SK-N-SH treated with all-trans-retinoic acid at 6 μM for 48 hours (cell line): Measurements from ENCODE around the gene ANKRD12.

ENCODE experiments used
- ATAC-seq: fragments of 200-7000 bp; cut with Tn5 transposase; 3 replicates; pipeline ENCODE4 v1.9.1; 2020; ENCODE audit warnings: mild to moderate bottlenecking, moderate library complexity
- ARNTL ChIP-seq: fragments of 450-650 bp; formaldehyde crosslinking; IDR thresholded peaks from 2 replicates; pipeline ENCODE4 v1.5.0; 2020; ENCODE audit warnings: low read depth, mild to moderate bottlenecking, moderate library complexity, borderline replicate concordance
- BACH2 ChIP-seq: fragments of 250-450 bp; sonication (Bioruptor Pico); IDR thresholded peaks from 2 replicates; pipeline ENCODE4 v1.9.0; 2021; ENCODE audit warnings: mild to moderate bottlenecking, borderline replicate concordance
- CREB5 ChIP-seq: fragments of 250-450 bp; sonication (Bioruptor Pico); IDR thresholded peaks from 2 replicates; pipeline ENCODE4 v1.5.1; 2020; ENCODE audit warnings: low read depth, mild to moderate bottlenecking, moderate library complexity
- CSRNP3 ChIP-seq: fragments of 250-450 bp; sonication (Bioruptor Pico); IDR thresholded peaks from 2 replicates; pipeline ENCODE4 v1.5.1; 2021; ENCODE audit warnings: mild to moderate bottlenecking, moderate library complexity
- GLIS3 ChIP-seq: fragments of 250-450 bp; sonication (Bioruptor Pico); IDR thresholded peaks from 2 replicates; pipeline ENCODE4 v1.5.0; 2020; ENCODE audit warnings: mild to moderate bottlenecking, moderate library complexity
- ISL1 ChIP-seq: fragments of 250-450 bp; sonication (Bioruptor Pico); IDR thresholded peaks from 2 replicates; pipeline ENCODE4 v2.1.2; 2022; ENCODE audit warnings: mild to moderate bottlenecking, moderate library complexity
- OSR1 ChIP-seq: fragments of 250-450 bp; sonication (Bioruptor Pico); IDR thresholded peaks from 2 replicates; pipeline ENCODE4 v1.8.0; 2022; ENCODE audit warnings: moderate library complexity, mild to moderate bottlenecking, inconsistent platforms
- PATZ1 ChIP-seq: fragments of 250-450 bp; sonication (Bioruptor Pico); IDR thresholded peaks from 2 replicates; pipeline ENCODE4 v1.8.0; 2020; ENCODE audit warnings: mild to moderate bottlenecking, moderate library complexity, borderline replicate concordance
- POU6F1 ChIP-seq: fragments of 250-450 bp; sonication (Bioruptor Pico); IDR thresholded peaks from 2 replicates; pipeline ENCODE4 v1.8.0; 2021; ENCODE audit warnings: low read depth, mild to moderate bottlenecking, moderate library complexity, borderline replicate concordance
- PPARA ChIP-seq: fragments of 250-450 bp; sonication (Bioruptor Pico); IDR thresholded peaks from 2 replicates; pipeline ENCODE4 v1.5.0; 2020; ENCODE audit warnings: mild to moderate bottlenecking, borderline replicate concordance
- RARB ChIP-seq: fragments of 250-450 bp; sonication (Bioruptor Pico); IDR thresholded peaks from 2 replicates; pipeline ENCODE4 v1.8.0; 2021; ENCODE audit warnings: mild to moderate bottlenecking, moderate library complexity
- TCF4 ChIP-seq: fragments of 250-450 bp; sonication (Bioruptor Pico); IDR thresholded peaks from 2 replicates; pipeline ENCODE4 v1.8.0; 2021; ENCODE audit warnings: mild to moderate bottlenecking, moderate library complexity, borderline replicate concordance
- TOX ChIP-seq: fragments of 250-450 bp; sonication (Bioruptor Pico); IDR thresholded peaks from 2 replicates; pipeline ENCODE4 v1.8.0; 2021; ENCODE audit warnings: mild to moderate bottlenecking, moderate library complexity, borderline replicate concordance
- ZC3H10 ChIP-seq: fragments of 250-450 bp; sonication (Bioruptor Pico); IDR thresholded peaks from 2 replicates; pipeline ENCODE4 v1.5.1; 2021; ENCODE audit warnings: mild to moderate bottlenecking, moderate library complexity
- ZFP3 ChIP-seq: fragments of 250-450 bp; sonication (Bioruptor Pico); IDR thresholded peaks from 2 replicates; pipeline ENCODE4 v1.5.0; 2020; ENCODE audit warnings: mild to moderate bottlenecking, moderate library complexity
- ZNF565 ChIP-seq: fragments of 450-650 bp; formaldehyde crosslinking; conservative IDR thresholded peaks from 2 replicates; pipeline ENCODE4 v1.5.0; 2020; ENCODE audit warnings: low read depth, mild to moderate bottlenecking, moderate library complexity
- ZNF70 ChIP-seq: fragments of 450-650 bp; formaldehyde crosslinking; IDR thresholded peaks from 2 replicates; pipeline ENCODE4 v1.5.0; 2020; ENCODE audit warnings: mild to moderate bottlenecking, moderate library complexity
- ZNF8 ChIP-seq: fragments of 450-650 bp; formaldehyde crosslinking; IDR thresholded peaks from 2 replicates; pipeline ENCODE4 v1.5.0; 2020; ENCODE audit warnings: mild to moderate bottlenecking, moderate library complexity
- TF ChIP-seq, protein P1 (sequence below): fragments of 250-450 bp; sonication (Bioruptor Pico); IDR thresholded peaks from 2 replicates; pipeline ENCODE4 v1.5.0; 2020; ENCODE audit warnings: mild to moderate bottlenecking, moderate library complexity

ANKRD12 gene

DNA sequence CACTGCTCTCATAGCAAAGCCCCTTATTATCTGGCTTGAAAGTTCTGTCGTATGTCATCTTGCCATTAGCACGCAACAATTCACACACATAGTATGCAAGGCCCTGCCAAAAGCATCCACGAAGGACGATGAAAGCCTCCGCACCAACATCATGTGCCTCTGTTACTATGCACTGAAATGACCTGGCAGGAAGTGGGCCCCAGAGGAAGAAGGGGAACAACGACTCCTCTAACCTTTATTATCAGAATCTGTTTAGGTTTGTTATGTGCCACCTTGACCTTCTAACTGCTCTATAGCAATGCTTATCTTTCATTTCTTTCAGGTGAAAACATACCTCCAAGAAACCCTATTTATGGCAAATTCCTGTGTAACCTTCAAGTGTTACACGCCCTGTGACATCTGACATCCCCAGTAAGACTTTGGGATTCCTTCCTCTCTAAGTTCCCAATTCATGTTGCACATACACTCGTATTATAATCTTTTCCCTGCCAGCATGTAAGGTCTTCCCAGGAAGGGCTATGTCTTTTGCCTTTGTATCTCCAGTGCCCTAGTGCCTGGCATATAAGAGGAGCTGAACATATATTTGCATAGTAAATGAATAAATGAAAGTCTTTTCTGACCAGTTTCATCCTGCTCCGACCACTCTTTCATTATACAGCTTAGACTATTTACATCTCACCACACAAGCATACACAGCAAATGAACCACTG, 41.1 kb upstream of the ANKRD12 start (continued):
- TF ChIP-seq, protein P1, sequence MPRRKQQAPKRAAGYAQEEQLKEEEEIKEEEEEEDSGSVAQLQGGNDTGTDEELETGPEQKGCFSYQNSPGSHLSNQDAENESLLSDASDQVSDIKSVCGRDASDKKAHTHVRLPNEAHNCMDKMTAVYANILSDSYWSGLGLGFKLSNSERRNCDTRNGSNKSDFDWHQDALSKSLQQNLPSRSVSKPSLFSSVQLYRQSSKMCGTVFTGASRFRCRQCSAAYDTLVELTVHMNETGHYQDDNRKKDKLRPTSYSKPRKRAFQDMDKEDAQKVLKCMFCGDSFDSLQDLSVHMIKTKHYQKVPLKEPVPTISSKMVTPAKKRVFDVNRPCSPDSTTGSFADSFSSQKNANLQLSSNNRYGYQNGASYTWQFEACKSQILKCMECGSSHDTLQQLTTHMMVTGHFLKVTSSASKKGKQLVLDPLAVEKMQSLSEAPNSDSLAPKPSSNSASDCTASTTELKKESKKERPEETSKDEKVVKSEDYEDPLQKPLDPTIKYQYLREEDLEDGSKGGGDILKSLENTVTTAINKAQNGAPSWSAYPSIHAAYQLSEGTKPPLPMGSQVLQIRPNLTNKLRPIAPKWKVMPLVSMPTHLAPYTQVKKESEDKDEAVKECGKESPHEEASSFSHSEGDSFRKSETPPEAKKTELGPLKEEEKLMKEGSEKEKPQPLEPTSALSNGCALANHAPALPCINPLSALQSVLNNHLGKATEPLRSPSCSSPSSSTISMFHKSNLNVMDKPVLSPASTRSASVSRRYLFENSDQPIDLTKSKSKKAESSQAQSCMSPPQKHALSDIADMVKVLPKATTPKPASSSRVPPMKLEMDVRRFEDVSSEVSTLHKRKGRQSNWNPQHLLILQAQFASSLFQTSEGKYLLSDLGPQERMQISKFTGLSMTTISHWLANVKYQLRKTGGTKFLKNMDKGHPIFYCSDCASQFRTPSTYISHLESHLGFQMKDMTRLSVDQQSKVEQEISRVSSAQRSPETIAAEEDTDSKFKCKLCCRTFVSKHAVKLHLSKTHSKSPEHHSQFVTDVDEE (CRISPR knock-in tag): no peak
- TF ChIP-seq RARB (CRISPR knock-in tag) (no peak), ZFP3 (CRISPR knock-in tag) (no peak)
- TF ChIP-seq, all 23 proteins: peak for 0

- ATAC-seq: no peak
These were observed 40.6 kb upstream of the ANKRD12 start for GRCh38 chr18:9096007-9096371.

GRCh38 chr18:9096685-9097084, 39.9 kb upstream of the ANKRD12 start:
- TF ChIP-seq TOX (no peak), ISL1 (CRISPR knock-in tag) (no peak), CSRNP3 (CRISPR knock-in tag) (no peak), PPARA (no peak), ZNF8 (CRISPR knock-in tag) (no peak), ZNF70 (CRISPR knock-in tag) (no peak), POU6F1 (CRISPR knock-in tag) (no peak), TCF4 (CRISPR knock-in tag) (no peak)
- ATAC-seq: no peak

More at GRCh38 chr18:9096007-9096371, 40.6 kb upstream of the ANKRD12 start:
- TF ChIP-seq GLIS3: no peak
- TF ChIP-seq OSR1 (CRISPR knock-in tag): no peak
- TF ChIP-seq ZFP3 (CRISPR knock-in tag): no peak
- no peak for TF ChIP-seq CREB5 (CRISPR knock-in tag)
- no peak for TF ChIP-seq TCF4 (CRISPR knock-in tag)
- TF ChIP-seq ZC3H10 (CRISPR knock-in tag): no peak
- TF ChIP-seq RARB (CRISPR knock-in tag): no peak
- TF ChIP-seq ISL1 (CRISPR knock-in tag): no peak

DNA sequence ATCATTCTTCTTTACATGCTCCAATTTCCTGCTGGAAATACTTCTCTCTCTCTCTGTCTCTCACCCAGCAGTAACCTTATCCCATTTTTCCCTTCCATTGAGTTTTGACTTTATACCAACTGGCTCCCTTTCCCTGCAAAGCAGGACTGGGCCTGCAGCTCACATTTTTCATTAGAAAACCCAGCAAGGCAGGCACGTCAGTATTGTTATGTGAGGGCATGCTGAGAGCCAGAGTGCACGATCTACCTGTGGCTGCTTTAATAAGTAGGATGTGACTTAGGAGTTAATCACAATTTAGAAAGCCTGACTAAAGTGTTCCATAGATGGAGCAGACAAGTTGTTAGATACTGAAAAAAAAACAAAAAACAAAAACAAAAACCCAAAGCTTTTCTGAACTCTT, 39.2 kb upstream of the ANKRD12 start:
- ATAC-seq: no peak
- TF ChIP-seq ZNF565 (CRISPR knock-in tag): no peak
- TF ChIP-seq GLIS3: no peak
- TF ChIP-seq ARNTL (CRISPR knock-in tag): no peak
- TF ChIP-seq ZFP3 (CRISPR knock-in tag): no peak
- no peak for TF ChIP-seq PATZ1 (CRISPR knock-in tag)
- no peak for TF ChIP-seq POU6F1 (CRISPR knock-in tag)
- no peak for TF ChIP-seq TCF4 (CRISPR knock-in tag)
- TF ChIP-seq BACH2 (CRISPR knock-in tag): no peak
